T-cell (primary cell): ENCODE measurements around the gene TNFRSF14. TPM values are rescaled to one million over a fixed set of nuclear protein-coding genes. Genes with fewer than 3 reads are reported as not detected.

Experiments
- ATAC-seq, 4 experiments: fragments of 200-7000 bp in 3 of 4; fragments of 150-1000 bp in 1 of 4; cut with Tn5 transposase; replicated peaks in 1 of 4; 1 replicate in 3 of 4; 2 replicates in 1 of 4; pipeline ENCODE4 v1.10.0; 2021; ENCODE audit warnings: moderate library complexity in 3 of 4, mild to moderate bottlenecking in 2 of 4, moderate number of reproducible peaks in 1 of 4
- CTCF ChIA-PET, 2 donors: fragments of 300-600 bp; sonication (Branson Sonifier 250); formaldehyde crosslinking; loops; one replicate each; lab custom pipeline; 2022; ENCODE audit warnings: antibody characterized with exemption in 2 of 2; lab: Charles Lee
- POLR2A ChIA-PET, 2 donors: fragments of 300-600 bp; sonication (Branson Sonifier 250); formaldehyde crosslinking; loops; one replicate each; lab custom pipeline; 2022; ENCODE audit warnings: antibody characterized with exemption in 2 of 2; lab: Charles Lee
- DNase-seq, 35 experiments: peaks; one replicate each; pipeline versions ENCODE4 v3.0.0 to v3.0.0-alpha.2; 2013 to 2023
- H3K27ac ChIP-seq: one replicate; pipeline ENCODE4 v1.5.1; 2013; ENCODE audit warnings: low read length
- H3K27me3 ChIP-seq, 2 experiments: replicated peaks in 1 of 2; 1 replicate in 1 of 2; 2 replicates in 1 of 2; pipeline versions ENCODE4 v1.6.1 to v1.7.0; 2013; ENCODE audit warnings: low read length in 1 of 2, mixed read lengths in 1 of 2; ENCODE audit not compliant: control insufficient read depth in 2 of 2, insufficient read depth in 2 of 2; ENCODE audit errors: extremely low read depth in 1 of 2
- H3K36me3 ChIP-seq, 2 donors: 1 replicate in 1 of 2; 2 replicates in 1 of 2; pipeline versions ENCODE4 v1.6.1 to v1.7.0; 2013; ENCODE audit warnings: low read length in 1 of 2; ENCODE audit not compliant: control insufficient read depth in 2 of 2, insufficient read depth in 1 of 2; ENCODE audit errors: extremely low read depth in 1 of 2
- H3K4me1 ChIP-seq, 2 experiments: 1 replicate in 1 of 2; 2 replicates in 1 of 2; pipeline versions ENCODE4 v1.6.1 to v1.7.0; 2013; ENCODE audit warnings: low read length in 2 of 2, mixed read lengths in 1 of 2; ENCODE audit not compliant: insufficient read depth in 2 of 2, control insufficient read depth in 1 of 2; ENCODE audit errors: extremely low read depth in 1 of 2
- H3K4me3 ChIP-seq, 2 donors: 1 replicate in 1 of 2; 2 replicates in 1 of 2; pipeline versions ENCODE4 v1.5.1 to v1.7.0; 2013; ENCODE audit warnings: mild to moderate bottlenecking in 2 of 2, low read length in 1 of 2, moderate library complexity in 1 of 2; ENCODE audit not compliant: control insufficient read depth in 1 of 2; ENCODE audit errors: extremely low read depth in 1 of 2
- H3K9me3 ChIP-seq: 2 replicates; pipeline ENCODE4 v1.7.0; 2013
- H3K27ac Mint-ChIP-seq, 2 donors: one replicate each; pipeline ENCODE4 v1.8.0; 2020 to 2021; ENCODE audit warnings: mild to moderate bottlenecking in 2 of 2, mixed read lengths in 2 of 2
- H3K27me3 Mint-ChIP-seq, 2 donors: one replicate each; pipeline ENCODE4 v1.8.0; 2021 to 2022; ENCODE audit warnings: mixed read lengths in 2 of 2
- H3K36me3 Mint-ChIP-seq: one replicate; pipeline ENCODE4 v1.8.0; 2021; ENCODE audit warnings: mixed read lengths
- H3K4me1 Mint-ChIP-seq, 3 donors: one replicate each; pipeline ENCODE4 v1.8.0; 2020 to 2022; ENCODE audit warnings: mixed read lengths in 3 of 3, mild to moderate bottlenecking in 1 of 3
- H3K4me3 Mint-ChIP-seq, 3 donors: one replicate each; pipeline ENCODE4 v1.8.0; 2020 to 2022; ENCODE audit warnings: mild to moderate bottlenecking in 3 of 3, mixed read lengths in 3 of 3, moderate library complexity in 3 of 3
- H3K9me3 Mint-ChIP-seq, 3 donors: one replicate each; pipeline ENCODE4 v1.8.0; 2020 to 2022; ENCODE audit warnings: mixed read lengths in 3 of 3
- WGBS: methylation state at CpG from one replicate; pipeline ENCODE4 v1.1.5; 2013; ENCODE audit warnings: missing lambda C conversion rate; ENCODE audit not compliant: insufficient coverage; 5-methylcytosine and 5-hydroxymethylcytosine counted together
- total RNA-seq, 35 experiments: library from RNA in 6 of 35; stranded (reverse) in 6 of 35; fragments of 120-200 nt in 1 of 35; gene quantifications; one replicate each; pipeline versions ENCODE4 v1.2.1 to v1.2.4 and lab custom pipeline; 2013 to 2026

TNFRSF14 gene
- total RNA-seq, 5 donors from 2014 or later (not counting 1 experiment from before 2014, with no cell fraction given): 163 to 214 (median 211) TPM

DNA sequence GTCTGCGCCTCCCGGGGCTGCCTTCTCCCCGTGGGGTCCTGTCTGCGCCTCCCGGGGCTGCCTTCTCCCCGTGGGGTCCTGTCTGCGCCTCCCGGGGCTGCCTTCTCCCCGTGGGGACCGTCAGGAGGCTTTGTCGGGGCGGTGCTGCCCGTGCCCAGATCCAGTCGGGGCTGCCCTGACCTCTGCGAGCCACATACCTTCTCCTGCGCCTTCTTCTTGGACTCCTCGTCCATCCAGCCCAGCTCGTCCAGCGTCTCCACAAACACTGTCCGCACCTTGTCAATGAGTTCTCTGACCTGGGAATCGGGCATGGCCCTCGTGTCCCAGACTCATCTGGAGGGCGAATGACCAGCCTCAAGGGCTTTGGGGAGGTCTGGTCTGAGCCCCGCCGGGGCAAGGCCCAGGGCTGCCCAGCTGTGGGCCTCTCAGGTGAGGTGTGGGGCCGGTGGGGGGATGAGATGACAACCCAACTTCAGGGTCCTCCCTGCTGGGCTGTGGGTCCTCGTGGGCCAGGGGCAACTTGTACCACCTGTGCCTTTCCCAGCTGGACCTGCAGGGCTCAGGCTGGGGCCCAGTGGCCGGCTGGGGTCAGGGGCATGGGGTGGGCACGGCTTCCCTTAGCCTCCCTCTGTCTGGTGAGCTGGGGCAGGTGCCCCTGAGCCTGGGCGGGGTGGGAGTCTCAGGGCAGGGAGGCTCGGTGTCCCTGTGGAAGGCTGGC, 39.8 kb downstream of the TNFRSF14 start:
- no peak overlapping the region for H3K27ac Mint-ChIP-seq
- WGBS: 87% methylated on average over 27 of the region's 31 CpGs

DNA sequence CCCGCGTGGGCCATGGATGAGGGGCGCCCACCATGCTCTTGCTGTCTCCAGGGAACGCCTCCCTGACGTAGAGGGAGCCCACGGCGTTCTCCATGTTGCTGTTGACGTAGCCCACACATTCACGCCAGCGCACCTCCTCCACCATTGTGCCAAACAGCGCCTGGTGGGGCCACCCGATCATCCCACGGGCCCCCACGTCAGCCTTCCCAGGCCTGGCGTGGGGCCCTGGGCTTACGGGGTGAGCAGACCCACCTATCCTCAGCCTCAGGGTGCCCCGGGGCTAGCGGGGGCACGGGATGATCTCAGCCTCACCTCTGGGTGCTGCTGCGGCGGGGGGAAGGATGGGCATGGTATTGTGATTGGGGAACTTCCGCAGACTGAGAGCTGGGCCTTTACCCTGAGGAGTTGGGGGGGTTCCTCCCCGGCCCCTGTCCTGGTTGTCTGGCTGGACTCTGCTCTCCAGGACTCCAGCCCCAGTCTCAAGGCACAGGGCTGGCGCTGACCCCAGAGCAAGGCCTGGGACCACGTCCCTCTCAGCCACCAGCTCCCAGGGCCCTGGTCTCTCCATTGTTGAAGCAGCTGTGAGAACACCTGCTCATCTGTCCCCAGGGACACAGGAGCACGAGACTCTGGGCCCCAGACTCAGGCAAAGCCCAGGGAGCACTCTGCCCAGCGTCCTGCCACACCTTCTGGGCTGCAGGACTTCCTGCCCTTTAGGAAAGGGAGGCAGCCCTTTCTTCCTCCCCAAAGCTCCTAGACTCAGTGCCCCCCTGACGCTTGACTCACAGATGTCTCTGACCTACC, 40.6 kb downstream of the TNFRSF14 start:
- peaks cover 0 to 14% of the 10 kb centered on the region in 2 experiments for H3K4me1 ChIP-seq
- ChIA-PET CTCF (no interaction called here), POLR2A (interaction anchor here in 1 of 2 donors (0.6 kb wide), 1 partner anchor 12 kb away, joined by 3 read pairs; no protein-coding TSS in a partner anchor)
- Mint-ChIP-seq H3K4me1 (peaks cover 0 to 7% (median 0%) of the 10 kb centered on the region in 3 donors), H3K4me3 (no peak overlapping the region), H3K36me3 (no peaks in the 10 kb centered on the region), H3K27me3 (peaks cover 0 to 8% of the 10 kb centered on the region in 2 donors), H3K9me3 (peaks cover 0 to 5% (median 0%) of the 10 kb centered on the region in 3 donors), H3K27ac (no peak overlapping the region)
- H3K27ac ChIP-seq: no peak overlapping the region
- no peaks in the 10 kb centered on the region for H3K9me3 ChIP-seq
- DNase-seq (no peak), ATAC-seq (no peak)
- 82% methylated on average over 19 of the region's 28 CpGs for WGBS
- no peaks in the 10 kb centered on the region for H3K36me3 ChIP-seq
- no peak overlapping the region for H3K4me3 ChIP-seq
- peaks cover 0 to 41% of the 10 kb centered on the region in 2 experiments for H3K27me3 ChIP-seq

More for the DNA sequence above, 39.8 kb downstream of the TNFRSF14 start:
- H3K4me1 Mint-ChIP-seq: peaks cover 0 to 8% (median 0%) of the 10 kb centered on the region in 3 donors
- ATAC-seq (no peak), DNase-seq (no peak)
- peaks cover 0 to 5% of the 10 kb centered on the region in 2 donors for H3K27me3 Mint-ChIP-seq
- Histone ChIP-seq H3K36me3 (no peaks in the 10 kb centered on the region), H3K27ac (no peak overlapping the region), H3K4me1 (peaks cover 0 to 14% of the 10 kb centered on the region in 2 experiments), H3K9me3 (no peaks in the 10 kb centered on the region), H3K4me3 (no peak overlapping the region), H3K27me3 (peaks cover 0 to 41% of the 10 kb centered on the region in 2 experiments)
- no peak overlapping the region for H3K4me3 Mint-ChIP-seq
- no peaks in the 10 kb centered on the region for H3K36me3 Mint-ChIP-seq
- peaks cover 0 to 5% (median 0%) of the 10 kb centered on the region in 3 donors for H3K9me3 Mint-ChIP-seq
- ChIA-PET CTCF (no interaction called here), POLR2A (interaction anchor here (0.6 kb wide), 2 partner anchors 12 to 173 kb away, joined by 3 read pairs; no protein-coding TSS in a partner anchor)

DNA sequence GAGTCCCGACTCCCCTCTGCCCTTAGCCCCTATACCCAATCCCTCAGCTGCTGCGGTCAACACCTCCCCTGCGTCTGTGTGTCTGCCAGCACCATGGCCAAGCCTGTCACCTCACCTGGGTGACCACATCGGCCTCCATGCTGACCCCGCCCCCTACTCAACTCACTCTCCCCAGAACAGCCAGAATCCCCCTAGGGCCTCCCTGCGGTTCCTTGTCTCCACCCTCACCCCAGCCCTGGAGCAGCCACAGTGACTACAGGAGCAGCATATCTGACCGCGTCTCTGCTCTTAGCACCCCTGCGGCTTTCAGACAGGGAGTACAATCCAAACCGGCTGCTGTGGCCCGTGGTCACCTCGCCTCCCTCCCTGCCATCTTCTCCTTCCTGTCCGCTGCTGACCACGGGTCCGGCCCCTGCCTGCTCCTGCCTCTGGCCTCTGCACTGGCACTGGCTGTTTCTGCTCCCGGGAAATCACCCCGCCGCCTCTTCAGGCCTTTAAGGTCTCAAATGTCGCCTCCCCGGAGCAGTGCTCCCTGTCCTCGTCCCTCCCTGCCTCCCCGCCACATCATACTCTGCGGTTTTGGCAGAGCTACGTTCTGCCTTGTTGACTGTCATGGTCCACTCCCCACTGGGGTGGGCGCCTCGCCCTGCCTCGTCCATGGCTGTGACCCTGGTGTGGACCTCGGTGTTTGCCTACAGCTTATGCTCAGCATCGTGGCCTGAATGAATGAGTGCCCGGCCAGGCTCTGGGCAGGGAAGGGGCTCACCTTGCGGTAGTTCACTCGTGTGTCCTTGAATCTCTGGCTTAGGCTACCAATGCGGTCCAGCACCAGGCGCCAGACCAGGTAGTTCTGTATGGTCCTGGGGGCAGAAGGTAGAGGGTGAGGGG, 41.5 kb downstream of the TNFRSF14 start:
- Histone ChIP-seq H3K9me3 (no peaks in the 10 kb centered on the region), H3K27me3 (peaks cover 0 to 42% of the 10 kb centered on the region in 2 experiments), H3K36me3 (no peaks in the 10 kb centered on the region), H3K4me3 (no peak overlapping the region), H3K27ac (no peak overlapping the region), H3K4me1 (peaks cover 0 to 8% of the 10 kb centered on the region in 2 experiments)
- ChIA-PET POLR2A (no interaction called here), CTCF (no interaction called here)
- H3K27ac Mint-ChIP-seq: no peak overlapping the region
- DNase-seq: no peak
- H3K4me1 Mint-ChIP-seq: peaks cover 0 to 3% (median 0%) of the 10 kb centered on the region in 3 donors
- no peak for ATAC-seq
- H3K4me3 Mint-ChIP-seq: no peak overlapping the region
- no peaks in the 10 kb centered on the region for H3K36me3 Mint-ChIP-seq
- H3K9me3 Mint-ChIP-seq: peaks cover 0 to 5% (median 0%) of the 10 kb centered on the region in 3 donors
- H3K27me3 Mint-ChIP-seq: peaks cover 0 to 13% of the 10 kb centered on the region in 2 donors
- WGBS: 81% methylated on average over 29 of the region's 34 CpGs

DNA sequence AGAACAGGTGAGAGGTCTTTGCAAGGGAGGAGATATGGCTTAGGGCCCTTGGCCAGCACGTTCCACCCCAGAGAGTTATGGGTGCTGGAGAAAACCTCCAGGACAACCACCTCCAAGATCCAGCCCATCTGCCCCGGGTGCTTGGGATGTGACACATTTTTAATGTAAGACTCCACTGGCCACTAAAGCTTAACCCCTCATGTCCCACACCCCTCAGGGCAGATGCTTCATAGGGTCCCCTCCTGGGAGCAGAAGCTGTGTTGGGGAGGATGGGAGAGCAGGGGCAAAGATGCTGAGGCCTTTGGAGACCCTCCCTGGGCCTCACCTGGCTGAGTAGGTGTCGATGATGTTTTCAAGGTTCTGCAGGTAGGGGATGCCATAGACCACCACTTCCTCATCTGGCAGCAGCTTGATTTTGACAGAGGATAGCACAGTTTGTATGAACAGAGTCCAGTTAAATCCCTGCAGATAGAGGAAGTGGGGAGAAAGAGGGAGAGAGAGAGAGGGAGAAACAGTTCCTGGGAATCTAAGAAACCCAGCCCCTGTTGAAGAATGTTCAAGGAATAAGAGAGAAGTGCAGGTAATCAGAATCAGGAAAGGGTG, 42.3 kb downstream of the TNFRSF14 start:
- Mint-ChIP-seq H3K4me1 (no peaks in the 10 kb centered on the region), H3K9me3 (peaks cover 0 to 5% (median 0%) of the 10 kb centered on the region in 3 donors), H3K36me3 (no peaks in the 10 kb centered on the region), H3K27me3 (peaks cover 0 to 15% of the 10 kb centered on the region in 2 donors), H3K4me3 (no peak overlapping the region), H3K27ac (no peak overlapping the region)
- ATAC-seq (no peak), DNase-seq (no peak)
- Histone ChIP-seq H3K27me3 (peaks cover 0 to 46% of the 10 kb centered on the region in 2 experiments), H3K9me3 (no peaks in the 10 kb centered on the region), H3K4me3 (no peak overlapping the region), H3K36me3 (no peaks in the 10 kb centered on the region), H3K4me1 (peaks cover 0 to under 1% of the 10 kb centered on the region in 2 experiments), H3K27ac (no peak overlapping the region)
- CTCF ChIA-PET: no interaction called here
- POLR2A ChIA-PET: no interaction called here
- WGBS: 100% methylated on average over 1 of the region's 3 CpGs

DNA sequence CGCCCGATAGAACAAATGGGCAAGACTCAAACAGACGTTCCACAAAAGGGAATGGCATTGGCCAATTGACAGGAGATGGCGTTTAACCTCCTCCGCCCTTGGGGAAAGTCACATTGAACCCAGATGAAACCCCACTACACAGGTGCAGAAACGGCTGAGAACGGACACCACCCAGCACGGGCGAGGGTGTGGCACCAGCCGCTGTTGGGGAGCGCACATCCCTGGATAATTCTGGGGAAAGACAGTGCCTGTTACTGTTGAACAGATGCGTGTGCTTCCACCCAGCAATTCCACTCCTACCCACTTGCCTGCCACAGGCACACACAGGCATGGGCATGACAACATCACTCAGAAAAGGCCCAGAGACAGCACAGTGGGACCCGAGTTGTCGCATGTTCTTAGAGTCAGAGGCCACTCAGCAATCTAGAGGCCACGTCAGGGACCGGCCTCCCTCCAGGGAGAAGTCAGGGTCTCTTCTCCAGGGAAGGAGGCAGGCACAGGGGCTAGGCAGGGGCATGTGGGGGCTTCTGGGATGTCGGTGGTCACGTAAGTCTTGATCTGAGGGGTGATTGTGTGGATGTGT, 45.6 kb downstream of the TNFRSF14 start:
- 85% methylated on average over 8 of the region's 18 CpGs for WGBS
- DNase-seq (peak in 1 of 35 experiments; percentile 9), ATAC-seq (no peak)
- Mint-ChIP-seq H3K27ac (no peak overlapping the region), H3K4me1 (no peaks in the 10 kb centered on the region), H3K27me3 (peaks cover 0 to 14% of the 10 kb centered on the region in 2 donors), H3K36me3 (no peaks in the 10 kb centered on the region), H3K4me3 (no peak overlapping the region), H3K9me3 (peaks cover 0 to 5% (median 0%) of the 10 kb centered on the region in 3 donors)
- peaks cover 0 to 35% of the 10 kb centered on the region in 2 experiments for H3K27me3 ChIP-seq
- no peaks in the 10 kb centered on the region for H3K36me3 ChIP-seq
- H3K4me3 ChIP-seq: no peak overlapping the region
- H3K4me1 ChIP-seq: no peaks in the 10 kb centered on the region
- CTCF ChIA-PET: no interaction called here
- no peaks in the 10 kb centered on the region for H3K9me3 ChIP-seq
- H3K27ac ChIP-seq: no peak overlapping the region
- POLR2A ChIA-PET: no interaction called here
